Testis (tissue), 3 donors: ENCODE data around the gene GTF3C5. TPM values are rescaled to one million over a fixed set of nuclear protein-coding genes. Genes with fewer than 3 reads are reported as not detected.

Source experiments
- DNase-seq: peaks from one replicate; pipeline ENCODE4 v3.0.0-alpha.2; 2019
- H3K27ac ChIP-seq, 2 donors: fragments of 200-600 bp; sonication (generic); one replicate each; pipeline ENCODE4 v1.5.1; 2019
- H3K27me3 ChIP-seq: fragments of 200-600 bp; sonication (generic); one replicate; pipeline ENCODE4 v1.5.1; 2019
- H3K36me3 ChIP-seq: fragments of 200-600 bp; sonication (generic); one replicate; pipeline ENCODE4 v1.5.1; 2017; ENCODE audit warnings: low read depth; ENCODE audit errors: missing control alignments
- H3K4me1 ChIP-seq: fragments of 200-600 bp; sonication (generic); one replicate; pipeline ENCODE4 v1.5.1; 2019
- H3K4me3 ChIP-seq, 2 donors: fragments of 200-600 bp; sonication (generic); one replicate each; pipeline ENCODE4 v1.5.1; 2017 to 2019
- H3K9me3 ChIP-seq: fragments of 200-600 bp; sonication (generic); one replicate; pipeline ENCODE4 v1.5.1; 2017
- POLR2A ChIP-seq: fragments of 450-650 bp; IDR thresholded peaks from one replicate; pipeline ENCODE4 v1.6.1; 2017; ENCODE audit warnings: antibody characterized with exemption, mild to moderate bottlenecking, moderate library complexity
- WGBS, 2 donors: methylation state at CpG; one replicate each; pipeline ENCODE4 v1.1.5; 2018; 5-methylcytosine and 5-hydroxymethylcytosine counted together
- intact Hi-C: fragments of 100-400 bp; cut with DNase I; formaldehyde crosslinking; loops from one replicate; pipeline ENCODE4 v1.15.1; 2023; ENCODE audit warnings: low total_unique reads
- polyA plus RNA-seq: library from polyadenylated mRNA; stranded (reverse); fragments of 350-450 nt; fragmentation: Illumina TruSeq; extraction: RNeasy Lipid Tissue Mini Kit (QIAGEN cat#74804); gene quantifications from one replicate; pipeline ENCODE4 v1.2.3, GENCODE V29; 2014; ENCODE audit warnings: low read depth, low replicate concordance; ENCODE audit not compliant: insufficient read depth
- total RNA-seq, 2 donors: library from RNA; depleted of rRNA; stranded (reverse); fragments of >200 nt; gene quantifications; one replicate each; pipeline ENCODE4 v1.2.3, GENCODE V29; 2016
- TF ChIP-seq, protein P1 (sequence below), 3 experiments: fragments of 450-650 bp in 2 of 3; fragments of 200-600 bp in 1 of 3; sonication (generic) in 1 of 3; IDR thresholded peaks; one replicate each; pipeline ENCODE4 v1.5.1; 2016 to 2019; ENCODE audit warnings: antibody characterized with exemption in 3 of 3, mild to moderate bottlenecking in 2 of 3, moderate library complexity in 1 of 3

Gene GTF3C5
- total and polyA plus RNA-seq, 3 donors from 2014 or later, result 66.9 to 117 (median 109) TPM

DNA sequence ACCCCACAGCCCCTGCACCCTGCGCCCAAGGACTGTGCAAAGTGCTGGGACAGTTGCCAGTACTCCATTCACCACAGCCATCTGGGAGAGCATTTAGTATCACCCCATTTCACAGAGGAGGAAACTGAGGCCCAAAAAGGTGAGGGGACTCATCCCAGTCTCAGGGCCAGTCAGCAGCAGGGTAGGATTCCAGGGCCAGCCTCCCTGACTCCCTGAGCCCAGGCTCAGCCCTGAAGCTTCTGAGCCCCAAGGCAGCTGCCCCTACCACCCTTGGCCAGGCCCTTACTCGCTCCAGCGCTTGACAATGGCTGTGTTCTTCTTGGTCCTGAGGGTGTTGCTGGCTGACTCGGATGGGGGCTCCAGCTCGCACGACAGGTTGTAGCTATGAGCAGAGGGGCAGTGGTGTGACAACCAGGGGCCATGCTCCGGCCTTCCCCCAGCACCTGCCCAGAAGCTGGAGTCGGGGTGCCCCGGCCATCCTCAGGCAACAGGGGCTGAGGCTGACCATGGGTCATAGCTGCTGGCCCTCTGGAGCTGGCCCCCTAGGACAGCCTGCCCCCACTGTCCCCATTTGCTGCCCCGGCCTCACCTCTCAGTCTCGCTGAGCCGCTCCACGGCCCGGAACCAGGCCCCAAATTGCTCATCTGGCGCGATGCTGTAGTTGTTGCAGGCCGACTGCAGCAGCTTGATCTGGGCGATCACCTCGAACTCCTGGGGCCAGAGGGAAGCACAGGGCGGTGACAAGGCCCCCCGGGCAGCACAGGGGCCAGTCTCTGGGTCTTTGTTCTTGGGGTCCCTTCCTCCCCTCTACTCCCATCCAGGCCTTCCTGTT is 71.6 kb downstream of the GTF3C5 start:
- no peak overlapping the region for H3K27ac ChIP-seq
- H3K27me3 ChIP-seq, result no peaks in the 10 kb centered on the region
- WGBS, 2 donors, result 93 to 97% methylated on average over 13 to 21 of the region's 21 CpGs
- TF ChIP-seq POLR2A, result no peak
- TF ChIP-seq, protein P1, sequence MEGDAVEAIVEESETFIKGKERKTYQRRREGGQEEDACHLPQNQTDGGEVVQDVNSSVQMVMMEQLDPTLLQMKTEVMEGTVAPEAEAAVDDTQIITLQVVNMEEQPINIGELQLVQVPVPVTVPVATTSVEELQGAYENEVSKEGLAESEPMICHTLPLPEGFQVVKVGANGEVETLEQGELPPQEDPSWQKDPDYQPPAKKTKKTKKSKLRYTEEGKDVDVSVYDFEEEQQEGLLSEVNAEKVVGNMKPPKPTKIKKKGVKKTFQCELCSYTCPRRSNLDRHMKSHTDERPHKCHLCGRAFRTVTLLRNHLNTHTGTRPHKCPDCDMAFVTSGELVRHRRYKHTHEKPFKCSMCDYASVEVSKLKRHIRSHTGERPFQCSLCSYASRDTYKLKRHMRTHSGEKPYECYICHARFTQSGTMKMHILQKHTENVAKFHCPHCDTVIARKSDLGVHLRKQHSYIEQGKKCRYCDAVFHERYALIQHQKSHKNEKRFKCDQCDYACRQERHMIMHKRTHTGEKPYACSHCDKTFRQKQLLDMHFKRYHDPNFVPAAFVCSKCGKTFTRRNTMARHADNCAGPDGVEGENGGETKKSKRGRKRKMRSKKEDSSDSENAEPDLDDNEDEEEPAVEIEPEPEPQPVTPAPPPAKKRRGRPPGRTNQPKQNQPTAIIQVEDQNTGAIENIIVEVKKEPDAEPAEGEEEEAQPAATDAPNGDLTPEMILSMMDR (IDR thresholded peaks at IDR 0.05), result no peak
- H3K9me3 ChIP-seq, result no peaks in the 10 kb centered on the region
- intact Hi-C loops, result loop anchor here (2.0 kb wide), 1 partner anchor 42 kb away; no protein-coding TSS in a partner anchor
- no peaks in the 10 kb centered on the region for H3K4me1 ChIP-seq
- no peak for DNase-seq
- no peaks in the 10 kb centered on the region for H3K36me3 ChIP-seq
- H3K4me3 ChIP-seq, result no peak overlapping the region

DNA sequence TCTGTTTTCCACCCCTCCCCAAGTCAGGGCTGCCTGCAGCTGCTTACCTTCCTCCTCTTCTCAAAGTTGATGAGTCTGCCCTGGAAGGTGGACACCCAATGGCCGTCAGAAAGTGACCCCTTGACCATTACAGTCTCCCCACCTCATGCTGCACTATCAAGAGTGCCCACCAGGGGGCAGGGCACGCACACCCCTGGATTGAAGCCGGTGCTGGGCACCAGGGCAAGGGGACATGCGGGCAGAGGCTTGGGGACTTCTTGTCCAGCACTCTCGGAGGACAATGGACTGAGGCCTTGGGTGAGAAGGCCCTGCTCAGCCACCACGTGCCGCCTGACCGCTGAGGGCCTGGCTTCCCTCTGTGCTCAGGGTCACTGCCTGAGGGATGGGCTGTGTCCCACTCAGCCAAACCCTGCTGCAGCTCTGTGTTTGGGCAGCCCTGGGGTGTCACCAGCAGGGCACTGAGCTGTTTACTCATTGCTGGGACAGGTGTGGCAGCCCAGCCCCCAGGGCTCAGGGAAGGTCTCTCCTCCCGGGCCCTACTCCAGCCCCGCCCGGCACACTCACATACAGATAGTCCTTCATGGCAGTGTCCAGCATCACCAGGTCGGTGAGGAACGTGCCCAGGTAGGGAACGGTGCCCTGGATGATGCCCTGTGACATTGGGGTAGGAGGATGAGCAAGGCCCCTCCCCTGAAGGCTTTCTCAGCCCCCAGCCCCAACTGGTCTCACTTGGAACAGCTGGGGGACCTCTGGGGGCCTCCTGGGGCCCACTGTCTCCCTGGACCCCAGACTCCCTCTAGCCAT is 72.6 kb downstream of the GTF3C5 start:
- TF ChIP-seq, protein P1 (IDR thresholded peaks at IDR 0.05), result peak; percentile 97 to 98 (median 97)
- no peak for TF ChIP-seq POLR2A
- Histone ChIP-seq H3K27me3 (no peaks in the 10 kb centered on the region), H3K4me1 (no peaks in the 10 kb centered on the region), H3K36me3 (no peaks in the 10 kb centered on the region), H3K27ac (no peak overlapping the region), H3K9me3 (no peaks in the 10 kb centered on the region), H3K4me3 (no peak overlapping the region)
- DNase-seq, result peak; percentile 71
- 44 to 56% methylated on average over 6 to 14 of the region's 14 CpGs for WGBS, 2 donors
- intact Hi-C loops, result loop anchor here (2.0 kb wide), 1 partner anchor 41 kb away; no protein-coding TSS in a partner anchor

DNA sequence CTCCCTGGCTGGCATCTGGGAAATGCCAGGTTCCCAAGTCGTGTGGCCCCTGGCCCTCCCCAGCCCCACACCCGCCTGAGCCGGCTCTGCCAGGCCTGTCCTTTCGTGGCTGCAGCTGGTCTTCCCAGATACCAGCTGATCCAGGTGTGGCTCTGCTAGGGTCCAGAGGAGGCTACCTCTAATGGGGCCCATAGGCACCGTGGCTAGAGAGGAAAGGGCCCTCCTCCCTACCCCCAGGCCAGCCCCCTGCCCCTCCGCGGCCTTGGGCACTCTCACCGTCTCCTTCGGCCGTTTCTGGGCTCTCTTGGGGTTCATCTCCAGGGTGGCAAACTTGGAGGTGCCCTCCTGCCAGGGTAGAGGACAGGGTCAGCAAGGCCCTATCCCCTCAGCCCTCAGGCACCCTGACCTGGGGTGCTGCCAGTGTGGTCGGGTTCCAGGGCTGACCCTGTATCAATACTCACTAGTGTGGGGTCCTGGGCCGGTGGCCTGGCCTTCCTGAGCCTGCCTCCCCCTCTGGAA is 73.2 kb downstream of the GTF3C5 start:
- DNase-seq, result no peak
- no peak overlapping the region for H3K4me3 ChIP-seq
- no peaks in the 10 kb centered on the region for H3K4me1 ChIP-seq
- H3K27ac ChIP-seq, result no peak overlapping the region
- no peaks in the 10 kb centered on the region for H3K27me3 ChIP-seq
- intact Hi-C loops, result loop anchor here (2.0 kb wide), 1 partner anchor 41 kb away; no protein-coding TSS in a partner anchor
- TF ChIP-seq, protein P1 (IDR thresholded peaks at IDR 0.05), result no peak
- no peak for TF ChIP-seq POLR2A
- no peaks in the 10 kb centered on the region for H3K9me3 ChIP-seq
- H3K36me3 ChIP-seq, result no peaks in the 10 kb centered on the region
- 86 to 93% methylated on average over 9 to 12 of the region's 12 CpGs for WGBS, 2 donors

DNA sequence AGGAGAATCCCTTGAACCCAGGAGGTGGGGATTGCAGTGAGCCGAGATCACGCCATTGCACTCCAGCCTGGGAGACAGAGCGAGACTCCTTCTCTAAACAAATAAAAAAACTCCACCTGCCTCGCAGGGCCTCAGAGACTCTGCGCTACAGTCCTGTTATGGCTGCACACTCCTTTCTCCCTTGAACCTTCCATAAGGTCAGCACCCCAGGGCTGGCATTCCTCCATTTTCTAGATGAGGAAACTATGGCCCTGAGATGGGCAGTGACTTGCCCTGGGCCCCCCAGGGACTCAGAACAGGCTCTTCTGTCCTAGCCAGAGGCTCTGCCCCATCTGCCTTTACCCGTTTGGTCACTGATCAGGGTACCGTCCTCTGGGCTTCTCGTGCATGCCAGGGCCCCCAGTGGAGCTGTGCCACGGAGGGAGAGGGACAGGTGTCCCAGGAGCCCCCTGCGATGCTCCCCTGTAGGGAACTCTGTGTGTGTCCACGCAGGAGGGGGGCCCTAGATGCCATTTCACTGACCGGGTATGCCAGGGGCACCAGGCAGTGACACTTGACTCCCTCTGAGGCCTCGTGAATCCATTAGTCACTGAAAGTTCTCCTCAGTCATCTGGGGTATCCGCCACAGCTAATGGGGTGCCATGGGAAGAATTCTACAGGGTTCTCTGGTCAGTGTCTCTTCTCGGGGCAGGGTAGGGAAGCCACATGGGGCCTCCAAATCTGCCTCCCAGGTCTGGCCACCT is 74.1 kb downstream of the GTF3C5 start:
- DNase-seq, result no peak
- H3K4me3 ChIP-seq, result no peak overlapping the region
- H3K36me3 ChIP-seq, result no peaks in the 10 kb centered on the region
- H3K27ac ChIP-seq, result no peak overlapping the region
- no peaks in the 10 kb centered on the region for H3K27me3 ChIP-seq
- TF ChIP-seq, protein P1 (IDR thresholded peaks at IDR 0.05), result no peak
- no peak for TF ChIP-seq POLR2A
- intact Hi-C loops, result no loop called here
- no peaks in the 10 kb centered on the region for H3K9me3 ChIP-seq
- H3K4me1 ChIP-seq, result no peaks in the 10 kb centered on the region
- WGBS, 2 donors, result 92 to 98% methylated on average over 6 to 15 of the region's 15 CpGs
